GM18858 (cell line): ENCODE measurements around the gene POPDC2.

Experiments used
- ATAC-seq: cut with Tn5 transposase; IDR thresholded peaks from one replicate; pipeline ENCODE4 v1.9.1; 2021; ENCODE audit not compliant: unreplicated experiment

Gene POPDC2

DNA sequence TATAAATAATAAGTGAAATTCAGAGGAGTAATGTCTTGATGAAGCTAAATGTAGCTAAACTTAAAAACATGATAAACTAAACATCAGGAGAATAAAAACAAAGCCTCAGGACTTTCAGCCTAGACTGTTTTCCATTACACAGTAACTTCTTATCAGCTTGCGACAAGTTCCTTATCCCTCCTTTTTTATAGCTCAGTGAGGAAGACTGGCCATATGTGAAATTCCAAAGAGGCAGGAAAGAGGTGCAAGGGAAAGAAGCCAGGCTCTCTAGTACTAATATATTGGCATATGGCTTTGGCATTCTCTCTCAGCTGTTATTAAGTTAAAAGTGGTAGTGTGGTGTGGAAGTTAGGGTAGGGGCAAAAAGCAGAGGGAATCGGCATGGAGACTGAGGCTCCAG, 12.4 kb upstream of the POPDC2 start:
- ATAC-seq = no peak

DNA sequence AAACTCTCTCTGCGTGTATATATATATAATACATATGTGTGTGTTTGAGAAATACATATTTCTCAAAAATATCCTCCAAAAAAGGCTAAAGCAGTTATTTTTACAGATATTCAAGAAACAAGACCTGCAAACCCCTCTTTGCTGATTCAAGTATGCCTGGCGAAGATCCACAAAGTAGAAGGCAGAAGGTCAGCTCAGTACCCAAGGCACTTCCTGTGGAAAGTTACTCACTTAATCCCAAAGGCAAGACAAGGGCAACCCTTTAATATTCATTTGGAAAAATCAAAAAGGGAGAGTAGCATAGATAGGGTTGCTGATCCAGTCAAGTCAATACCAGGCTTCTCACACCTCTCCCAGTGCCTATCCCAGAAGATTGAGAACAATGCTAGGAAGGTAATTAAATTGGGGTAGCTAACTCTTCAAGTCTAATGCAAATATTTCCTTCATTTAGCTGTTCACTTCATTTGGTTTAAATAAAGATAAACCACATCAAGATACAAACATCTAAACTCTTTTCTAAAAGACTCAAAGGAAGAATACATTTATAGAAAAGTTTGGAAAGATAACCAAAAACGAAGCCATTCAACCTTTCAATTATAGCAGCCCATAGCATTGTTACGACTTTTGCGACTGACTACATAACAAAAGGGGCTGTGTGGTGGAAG, 9.6 kb upstream of the POPDC2 start:
- no peak for ATAC-seq

DNA sequence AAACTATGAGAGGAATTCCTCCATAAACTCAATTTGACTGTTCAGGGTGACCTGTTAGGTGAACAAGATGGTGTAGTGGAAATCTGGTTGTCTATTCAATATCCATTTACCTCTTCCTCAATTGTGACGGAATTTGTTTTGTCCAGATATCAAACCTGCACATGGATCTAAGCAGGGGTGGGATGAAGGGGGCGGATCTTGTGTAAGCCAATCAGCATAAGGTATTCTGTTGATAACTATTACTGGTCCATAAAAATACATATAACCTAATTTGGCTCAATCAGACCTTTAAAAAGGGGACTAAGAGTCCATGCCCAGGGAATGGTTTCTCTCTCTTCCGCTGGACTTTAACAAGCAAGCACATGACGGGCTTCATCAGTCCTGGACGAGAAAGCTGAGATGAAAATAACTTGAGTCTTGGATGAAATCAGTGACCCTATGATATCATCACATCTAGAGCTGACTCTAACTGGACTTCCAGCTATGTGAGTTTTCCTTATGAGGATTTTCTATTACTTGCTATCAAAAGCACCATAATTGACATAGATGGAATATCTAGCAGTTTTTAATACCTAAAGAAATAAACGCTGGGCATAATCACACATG, 5.7 kb upstream of the POPDC2 start:
- no peak for ATAC-seq

DNA sequence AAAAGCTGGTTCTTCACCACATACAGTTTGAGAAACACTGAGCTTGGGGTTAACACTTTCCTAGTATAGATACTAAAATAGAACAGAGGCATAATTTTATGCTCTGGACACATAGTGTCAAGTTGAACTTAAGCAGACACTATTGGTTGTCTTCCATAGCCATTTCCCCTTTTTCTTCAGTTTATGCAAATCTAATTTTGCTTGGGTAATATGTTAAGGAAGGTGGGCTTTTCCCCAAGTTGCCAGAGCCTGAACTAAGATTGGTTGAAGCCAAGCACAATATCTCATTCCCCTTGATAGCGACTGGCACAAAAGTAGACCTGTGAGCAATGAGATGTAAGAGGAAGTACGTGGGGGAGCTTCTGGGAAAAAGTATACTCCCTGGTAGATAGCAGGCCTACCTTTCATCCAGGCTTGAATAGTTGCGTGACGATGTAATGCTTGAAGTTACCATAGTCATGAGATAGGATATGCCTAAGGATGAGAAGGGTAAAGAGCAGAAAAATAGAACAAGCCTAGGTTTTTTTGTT, 4.5 kb upstream of the POPDC2 start:
- no peak for ATAC-seq

DNA sequence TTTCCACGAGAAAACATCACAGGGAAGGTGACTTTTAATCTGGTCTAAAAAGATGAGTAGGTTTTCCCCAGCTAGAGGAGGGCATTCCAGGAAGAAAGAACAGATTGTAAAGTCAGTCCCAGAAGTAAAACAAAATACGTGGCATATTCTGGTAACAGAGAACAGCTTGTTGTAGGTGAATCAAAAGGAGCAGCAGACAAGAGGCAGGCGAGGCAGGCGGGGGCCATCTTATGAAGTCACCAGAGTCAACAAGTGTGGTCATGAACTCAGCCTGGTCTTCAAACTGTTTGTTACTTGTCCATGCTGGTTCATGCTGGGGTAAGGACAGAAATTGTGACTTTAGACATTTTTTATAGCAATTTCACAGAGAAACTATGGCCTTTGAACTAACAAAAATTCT, 4.0 kb upstream of the POPDC2 start:
- no peak for ATAC-seq

DNA sequence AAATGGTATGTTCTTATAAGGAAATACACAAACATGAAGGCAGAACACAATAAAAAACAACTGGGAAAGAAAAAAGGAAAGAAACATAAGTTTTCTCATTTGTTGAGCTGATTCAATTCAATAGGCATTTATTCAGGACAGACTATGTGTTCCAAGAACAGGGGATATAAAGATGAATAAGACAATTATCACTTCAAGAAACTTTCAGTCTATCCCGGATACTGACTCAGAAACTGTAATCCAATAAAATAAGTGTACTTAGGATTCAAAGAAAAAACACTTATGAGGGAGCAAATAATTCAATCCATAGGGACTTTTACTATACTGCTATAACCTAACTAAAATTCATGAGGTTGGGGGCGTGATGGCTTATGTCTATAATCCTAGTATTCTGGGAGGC, 3.5 kb upstream of the POPDC2 start:
- no peak for ATAC-seq

DNA sequence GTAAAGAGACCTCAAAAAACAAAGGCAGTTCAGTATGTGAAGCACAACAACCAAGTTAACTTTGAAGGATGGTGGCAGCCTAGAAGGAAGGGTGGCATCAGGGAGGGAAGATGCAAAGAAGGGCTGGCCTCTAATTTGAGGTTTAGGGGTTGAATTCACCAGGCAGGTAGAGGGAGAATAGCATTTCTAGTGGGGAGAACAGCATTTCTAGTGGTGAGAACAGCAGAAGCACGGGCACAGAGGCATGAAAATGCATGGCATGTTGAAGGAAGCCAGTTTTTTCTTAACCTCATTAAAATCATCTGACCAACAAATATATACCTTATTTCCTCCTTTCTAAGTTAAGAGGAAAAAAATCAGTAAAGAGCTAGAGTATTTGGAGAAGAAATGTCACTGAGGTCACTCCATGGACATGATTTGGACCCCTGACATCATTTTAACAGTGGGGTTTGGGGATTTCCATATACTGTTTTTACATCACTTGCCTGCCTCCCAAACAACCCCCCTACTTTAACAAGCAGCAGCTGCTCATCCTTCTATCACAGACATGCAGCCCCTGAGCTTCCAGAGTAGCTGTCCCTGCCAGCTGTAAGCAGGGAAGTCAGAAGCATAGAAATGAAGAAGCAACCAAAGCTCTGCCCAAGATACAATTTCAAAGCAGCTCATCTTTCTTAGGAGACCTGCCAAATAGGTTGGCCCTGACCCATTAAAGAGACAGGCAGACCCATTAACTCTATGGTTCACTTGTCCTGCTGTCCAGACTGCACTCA, 2.4 kb upstream of the POPDC2 start:
- ATAC-seq = no peak

DNA sequence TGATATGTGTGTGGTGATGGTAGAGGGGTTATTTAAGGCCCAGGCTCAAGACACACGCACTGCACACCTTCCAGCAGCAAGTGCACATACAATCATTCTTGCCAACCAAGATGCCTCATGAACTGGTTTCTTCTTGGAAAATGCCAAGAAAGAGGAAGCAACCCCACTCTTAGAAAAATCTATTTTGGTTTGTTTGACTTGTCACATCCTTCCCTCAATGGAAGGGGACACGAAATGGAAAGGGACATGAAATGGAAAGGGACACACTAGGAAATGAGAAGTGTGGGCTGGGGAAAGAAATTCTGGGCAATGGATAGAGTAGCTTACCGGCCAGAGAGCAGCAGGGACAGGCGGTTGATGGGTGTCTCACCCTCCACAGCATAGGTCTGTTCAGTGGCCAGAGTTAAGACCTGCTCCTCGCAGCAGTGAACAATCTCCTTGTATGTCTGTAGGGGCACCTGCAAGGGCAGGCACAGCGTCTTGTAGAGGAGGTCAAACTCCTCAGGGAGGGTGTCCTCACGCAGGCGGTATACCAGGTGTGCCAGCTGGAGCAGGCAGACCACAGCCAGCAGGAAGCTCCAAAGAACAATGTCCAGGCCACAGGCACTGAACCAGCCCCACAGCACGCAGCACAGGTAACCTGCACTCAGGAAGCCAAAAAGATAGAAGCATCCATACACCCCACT, 640 bp downstream of the POPDC2 start:
- no peak for ATAC-seq

DNA sequence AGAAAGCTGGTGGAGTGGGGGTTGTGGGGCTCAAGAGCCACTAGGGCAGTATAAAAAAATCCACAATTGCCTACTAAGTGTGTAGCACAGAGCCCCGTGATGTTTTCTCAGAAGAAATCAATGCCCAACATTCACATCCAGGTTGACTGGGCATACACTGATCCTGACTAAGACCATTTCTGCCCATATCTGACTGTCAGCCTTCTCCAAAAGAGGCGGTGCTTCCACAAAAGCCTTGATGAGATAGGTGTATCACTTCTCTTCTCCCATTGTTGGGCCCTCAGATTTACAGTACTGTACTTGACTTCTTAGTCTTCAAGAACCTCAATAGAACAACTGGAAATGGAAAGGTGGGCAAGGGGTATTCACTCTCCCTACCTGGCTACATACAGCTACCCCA, 1.4 kb downstream of the POPDC2 start:
- no peak for ATAC-seq

DNA sequence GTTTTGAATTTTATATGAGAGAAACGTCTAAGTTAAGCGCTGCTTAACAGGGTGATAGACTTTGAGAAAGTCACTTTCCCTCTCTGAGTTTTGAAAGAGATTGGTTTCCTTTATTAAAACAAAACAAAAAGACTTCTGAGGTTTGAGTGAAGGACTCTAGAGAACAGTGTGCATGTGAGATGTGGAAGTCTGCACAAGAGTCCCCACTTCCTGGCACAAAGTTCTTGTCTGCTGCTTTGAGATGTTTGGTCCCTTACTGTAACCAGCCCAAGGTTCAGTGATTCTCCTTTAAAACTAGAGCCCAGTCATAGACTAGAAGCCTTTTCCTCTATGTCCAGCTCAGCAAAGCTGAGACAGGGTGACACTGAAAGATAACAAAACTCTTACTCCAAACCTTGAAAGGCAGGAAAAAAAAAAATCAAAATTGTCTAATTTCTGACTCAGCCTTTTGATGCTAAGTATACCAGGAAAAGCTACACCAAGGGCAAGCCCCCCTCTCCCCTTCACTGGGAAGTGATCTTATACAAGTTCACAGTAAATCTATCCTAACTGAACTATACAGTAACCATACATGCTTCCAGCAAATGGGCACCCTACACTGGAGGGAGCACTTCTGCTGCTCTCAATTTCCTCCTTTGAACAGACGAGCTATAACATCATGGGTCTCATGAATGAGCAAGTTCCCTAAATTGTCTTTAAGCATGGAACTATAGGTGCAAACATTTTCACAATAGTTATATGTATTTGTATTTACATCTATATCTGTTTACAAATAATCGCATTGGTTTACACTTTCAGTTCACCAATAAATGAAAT, 2.3 kb downstream of the POPDC2 start:
- no peak for ATAC-seq

DNA sequence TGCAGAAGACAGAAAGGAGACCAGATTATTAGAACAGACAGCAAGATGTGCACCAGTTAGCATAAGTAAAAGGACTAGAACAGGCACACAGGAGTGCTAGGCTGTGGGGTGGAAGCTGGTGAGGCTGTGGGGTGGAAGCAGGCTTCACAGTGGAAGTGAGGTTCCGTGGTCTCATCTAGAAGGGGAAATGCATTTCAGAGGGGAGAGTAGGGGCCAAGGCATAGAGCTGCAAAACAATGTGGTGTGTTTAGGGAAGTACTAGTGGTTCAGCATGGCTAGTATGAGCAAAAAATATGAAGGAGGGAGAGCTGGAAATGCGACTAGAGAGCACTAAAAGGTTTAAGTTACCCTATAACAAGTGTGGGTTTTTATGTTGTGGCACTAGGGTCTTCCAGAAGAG, 6.5 kb downstream of the POPDC2 start:
- ATAC-seq = no peak

DNA sequence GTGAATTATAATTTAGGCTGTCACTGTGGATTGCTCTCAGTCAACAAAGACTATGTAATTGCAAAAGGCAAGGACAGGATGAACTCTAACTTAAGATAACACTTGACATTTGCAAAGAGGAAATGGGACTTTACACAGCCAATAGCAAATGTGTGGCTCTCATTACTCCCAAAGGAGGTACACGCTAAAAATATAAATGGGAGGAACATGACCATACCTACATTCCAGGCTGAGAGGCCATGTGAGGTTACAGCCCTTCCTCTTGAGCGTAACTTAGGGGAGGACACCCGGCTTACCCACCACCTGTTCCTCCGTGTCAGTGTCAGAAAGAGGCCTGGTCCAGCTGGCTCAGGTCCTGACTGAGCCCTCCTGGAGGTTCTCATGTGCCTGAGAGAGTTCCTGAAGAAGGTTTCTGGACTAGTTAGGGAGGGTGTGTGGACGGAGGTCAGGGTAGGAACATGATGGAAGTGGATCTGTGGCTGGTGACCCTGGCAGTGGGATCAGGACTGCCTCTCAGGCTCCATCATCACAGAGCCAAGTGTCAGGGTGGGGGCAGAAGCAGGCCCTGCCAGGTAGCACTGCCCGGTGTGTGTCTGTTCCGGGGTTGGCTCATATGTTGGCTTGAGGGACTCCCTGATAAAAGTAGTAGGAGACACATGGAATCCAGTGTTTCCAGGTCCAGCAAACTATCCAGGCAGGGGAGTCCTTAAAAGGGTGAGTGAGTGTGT, 7.9 kb downstream of the POPDC2 start:
- no peak for ATAC-seq

DNA sequence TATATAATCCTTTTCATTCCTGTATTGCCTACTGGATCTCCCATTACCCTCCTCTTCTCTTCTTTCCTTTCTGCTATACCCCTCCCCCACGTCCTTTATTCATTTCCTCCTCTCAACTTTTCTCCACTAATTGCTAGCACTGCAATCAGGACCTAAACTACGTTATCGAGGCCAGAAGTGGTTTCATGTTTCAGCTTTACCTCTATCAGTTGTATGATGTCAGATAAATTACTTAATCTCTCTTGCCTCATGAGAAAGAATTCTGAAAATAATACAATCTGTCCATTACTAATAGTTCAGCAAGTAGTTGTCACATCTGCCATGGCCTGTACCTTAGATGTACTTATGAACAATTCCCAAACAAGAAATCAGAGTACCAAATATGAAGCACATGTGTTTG, 10.6 kb downstream of the POPDC2 start:
- no peak for ATAC-seq

DNA sequence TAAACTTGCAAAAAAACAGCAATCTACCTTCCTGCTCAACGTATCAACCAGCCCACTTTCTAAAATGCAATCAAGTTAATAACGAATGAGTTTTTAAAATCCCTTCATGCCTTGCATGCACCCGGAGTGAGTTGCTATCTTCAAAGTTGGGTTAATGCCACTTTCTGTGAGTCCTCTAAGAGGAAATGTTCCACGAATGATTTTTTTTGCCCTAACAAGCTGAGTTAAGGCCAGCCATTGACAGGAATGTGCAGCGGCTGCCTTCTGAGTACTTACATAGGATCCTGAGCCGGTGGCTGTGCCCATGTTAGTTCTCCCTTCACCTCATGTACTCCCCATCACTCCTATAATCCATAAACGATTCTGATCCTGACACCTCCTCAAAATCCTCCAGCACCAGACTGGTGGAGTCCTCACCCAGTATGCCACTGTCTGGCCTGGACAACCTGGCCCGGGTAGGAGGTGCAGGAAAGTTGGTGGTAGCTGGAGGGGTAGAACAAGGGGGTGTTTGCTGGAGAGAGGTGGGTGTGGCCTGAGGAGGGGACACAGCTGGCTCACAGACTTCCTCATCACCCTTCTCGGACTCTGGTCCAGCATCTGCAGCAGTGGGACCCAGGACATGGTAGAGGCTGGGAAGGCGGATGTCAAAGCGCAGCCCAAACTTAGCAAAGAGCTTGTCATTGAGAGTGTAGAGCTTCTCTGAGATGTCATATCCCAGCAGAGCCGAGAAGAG, 12.4 kb downstream of the POPDC2 start:
- ATAC-seq = no peak

DNA sequence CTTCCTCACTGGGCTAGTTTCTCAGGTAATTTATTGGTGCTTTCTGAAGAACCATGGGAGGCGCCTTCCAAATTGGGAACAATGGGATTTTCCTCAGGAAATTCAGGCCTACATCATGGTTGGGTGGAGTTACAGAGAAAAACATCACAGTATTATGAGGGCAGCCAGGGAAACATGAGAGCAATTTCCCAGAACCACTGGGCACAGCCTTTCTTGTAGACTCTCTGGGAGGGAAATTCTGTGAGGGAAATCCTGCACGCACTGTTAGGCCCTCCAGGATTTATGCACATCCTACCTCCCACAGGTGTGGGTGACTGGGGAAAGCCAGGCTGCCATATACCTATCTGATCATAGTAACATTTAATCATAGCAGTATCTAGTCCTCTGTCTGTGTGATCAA, 13.2 kb downstream of the POPDC2 start:
- no peak for ATAC-seq

DNA sequence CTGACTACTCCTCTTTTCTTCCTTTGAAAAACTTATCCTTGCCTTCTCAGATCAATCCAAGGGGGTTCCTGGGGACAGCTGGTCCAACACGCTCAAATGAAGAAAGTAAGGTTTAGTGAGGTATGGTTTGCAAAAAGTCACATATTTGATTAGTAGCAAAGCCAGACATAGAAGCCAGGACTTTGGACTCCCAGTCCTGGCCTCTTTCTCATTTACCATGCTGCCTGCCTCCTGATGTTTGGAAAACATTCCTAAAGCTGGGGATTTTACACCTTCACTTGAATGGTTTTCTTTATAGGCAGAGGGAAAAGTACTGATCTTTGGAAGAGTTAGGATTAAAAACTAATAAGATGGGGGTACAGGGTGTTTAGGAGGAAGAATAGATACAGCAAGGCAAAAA, 14.6 kb downstream of the POPDC2 start:
- ATAC-seq = no peak

DNA sequence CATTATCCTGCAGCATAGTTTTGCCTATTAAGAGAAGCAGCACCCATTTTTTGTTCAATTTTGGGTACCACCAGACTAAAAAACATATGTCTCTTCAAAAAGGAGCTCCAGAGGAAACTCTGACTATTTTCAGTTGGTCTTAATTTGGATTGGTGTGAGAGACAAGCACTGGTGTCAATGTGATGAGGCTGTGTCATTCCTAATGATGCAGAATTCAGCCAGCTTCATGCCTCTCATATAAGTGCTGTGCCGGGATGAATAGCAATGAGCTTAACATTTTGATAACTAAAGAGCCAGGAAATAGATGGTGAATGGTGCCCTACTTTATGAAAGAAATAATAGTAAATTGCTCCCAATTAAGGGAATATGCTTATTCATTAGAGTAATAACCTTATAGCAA, 15.9 kb downstream of the POPDC2 start:
- ATAC-seq = no peak

DNA sequence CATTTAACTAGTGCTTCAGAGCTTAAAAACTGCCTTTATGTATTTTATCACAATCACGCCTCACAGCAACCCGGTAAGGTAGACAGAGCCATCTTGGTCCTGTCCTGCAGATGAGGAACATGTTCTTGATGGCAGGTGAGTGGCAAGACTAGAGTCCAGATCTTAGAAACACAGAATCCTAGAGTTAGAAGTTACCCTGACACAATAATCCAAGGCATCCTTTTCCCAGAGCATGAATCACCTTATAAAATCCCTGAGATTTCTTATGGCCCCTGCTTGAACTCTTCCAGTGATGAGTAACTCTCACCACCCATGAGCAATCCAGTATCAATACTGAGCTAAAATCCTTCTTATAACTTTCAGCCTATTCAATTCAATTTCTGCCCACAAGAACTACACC, 16.9 kb downstream of the POPDC2 start:
- ATAC-seq = no peak

DNA sequence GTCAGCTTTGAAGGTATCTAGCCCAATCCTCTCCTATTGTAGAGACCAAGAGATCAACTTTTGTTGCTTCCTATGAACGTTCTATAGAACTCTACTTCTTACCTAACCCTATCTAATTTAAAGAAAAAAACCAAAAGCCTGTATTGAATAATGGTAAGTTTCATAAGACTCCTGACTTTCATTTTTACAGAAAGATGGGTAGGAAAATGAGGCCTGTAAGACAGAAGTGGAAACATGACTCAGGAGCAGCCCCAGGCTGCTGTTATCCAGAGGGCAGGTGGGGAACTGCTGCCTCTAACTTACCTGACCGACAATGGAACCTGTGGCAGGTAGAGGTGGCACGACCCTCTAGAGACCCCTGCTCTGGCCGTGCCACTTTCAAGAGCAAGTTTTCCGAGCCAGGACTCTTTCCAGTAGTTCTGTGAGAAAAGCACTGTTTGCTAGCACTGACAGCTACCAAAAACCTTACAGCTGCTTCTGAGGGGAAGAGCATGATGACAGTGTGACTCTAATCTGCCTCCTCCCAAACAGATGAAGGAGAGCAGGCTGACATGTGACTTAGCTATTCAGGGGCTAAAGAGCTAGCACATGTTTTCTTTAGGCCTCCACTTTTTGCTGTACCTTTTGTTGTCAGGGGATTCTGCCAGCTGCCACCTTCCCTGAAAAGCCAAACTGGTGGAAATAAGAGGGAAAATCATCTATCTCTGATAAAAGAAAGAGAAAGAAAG, 17.5 kb downstream of the POPDC2 start:
- ATAC-seq = no peak
